Stimulated activated CD4-positive, alpha-beta T cell treated with anti-CD3 and anti-CD28 coated beads, Interleukin-2, amount 100 ng/mL, for 4 hours (primary cell): ENCODE data around the gene PGGHG.
"Not testable (repeated sequence)": the region's sequence is repeated elsewhere in the genome, so short reads cannot be mapped to it uniquely, and the experiment has no call there.

ENCODE experiments used
- DNase-seq: peaks from one replicate; pipeline ENCODE4 v3.0.0-alpha.2; 2020; ENCODE audit warnings: low read depth

The PGGHG gene

GRCh38 chr11:330307-330693, 41.4 kb downstream of the PGGHG start:
- DNase-seq: no peak

GRCh38 chr11:330694-331357, 41.9 kb downstream of the PGGHG start:
- no peak for DNase-seq

DNA sequence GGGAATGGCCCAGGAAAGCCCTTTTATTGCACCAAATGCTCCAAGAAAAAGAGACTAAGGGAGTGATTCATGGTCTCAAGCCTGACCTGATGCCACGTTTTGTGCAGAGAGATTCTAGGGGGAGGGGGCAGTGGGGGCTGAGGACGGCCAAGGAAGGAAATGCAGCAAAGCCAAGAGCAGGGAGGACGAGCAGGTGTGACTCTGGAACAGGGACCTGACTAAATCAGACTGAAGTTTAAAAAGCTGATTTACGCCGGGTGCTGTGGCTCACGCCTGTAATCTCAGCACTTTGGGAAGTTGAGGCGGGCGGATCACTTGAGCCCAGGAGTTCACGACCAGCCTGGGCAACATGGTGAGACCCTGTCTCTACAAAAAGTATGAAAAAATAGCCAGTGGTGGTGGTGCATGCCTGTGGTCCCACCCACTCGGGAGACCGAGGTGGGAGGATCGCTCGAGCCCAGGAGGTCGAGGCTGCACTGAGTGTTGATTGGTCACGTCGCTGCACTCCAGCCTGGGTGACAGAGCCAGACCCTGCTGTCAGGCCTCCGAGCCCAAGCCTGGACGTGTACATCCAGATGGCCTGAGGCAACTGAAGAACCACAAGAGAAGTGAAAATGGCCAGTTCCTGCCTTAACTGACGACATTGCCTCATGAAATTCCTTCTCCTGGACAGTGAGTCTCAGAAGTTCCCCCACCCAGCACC, 42.6 kb downstream of the PGGHG start:
- DNase-seq: no peak

DNA sequence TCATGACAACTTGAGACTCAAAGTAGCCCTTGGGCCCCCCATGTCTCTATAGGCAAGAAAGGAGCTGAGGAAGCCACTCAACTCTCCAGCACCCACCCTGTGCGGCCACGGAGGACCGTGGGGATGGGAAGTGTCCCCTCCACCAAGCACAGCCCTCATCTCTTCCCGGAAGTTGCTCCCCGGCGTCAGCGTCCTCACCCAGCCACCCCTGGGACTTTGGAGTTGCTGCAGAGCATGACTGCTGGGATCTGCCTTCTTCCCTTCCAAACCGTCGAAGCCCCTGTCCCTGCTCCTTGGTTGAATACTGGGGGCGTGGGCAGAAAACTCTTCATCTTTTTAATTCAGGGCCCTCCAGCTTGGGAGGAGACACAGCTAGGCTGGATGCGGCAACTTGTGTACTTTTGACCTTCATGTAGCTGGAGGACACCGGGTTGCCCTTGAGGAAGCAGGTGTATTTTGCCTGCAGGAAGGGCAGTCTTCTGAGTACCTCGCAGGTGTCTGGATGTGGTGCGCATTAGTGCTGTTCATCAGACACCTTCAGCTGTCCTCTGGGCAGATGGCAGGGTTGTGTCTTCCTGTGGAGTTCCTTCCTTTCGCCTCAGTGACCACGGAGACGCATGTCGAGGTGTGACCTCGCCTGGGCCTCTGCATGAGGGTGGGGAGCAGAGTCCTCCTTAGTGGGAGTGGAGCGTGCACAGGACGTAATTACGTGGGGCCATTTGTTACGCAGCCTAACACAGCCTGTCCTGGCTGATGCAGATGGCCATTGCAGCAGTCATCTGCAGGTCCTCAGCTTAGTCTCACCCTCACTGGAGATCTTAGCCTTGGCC, 43.9 kb downstream of the PGGHG start:
- no peak for DNase-seq

GRCh38 chr11:333616-334263, 44.8 kb downstream of the PGGHG start:
- DNase-seq: not testable (repeated sequence)

- no peak for DNase-seq
These were observed 45.5 kb downstream of the PGGHG start for GRCh38 chr11:334264-334994.

DNA sequence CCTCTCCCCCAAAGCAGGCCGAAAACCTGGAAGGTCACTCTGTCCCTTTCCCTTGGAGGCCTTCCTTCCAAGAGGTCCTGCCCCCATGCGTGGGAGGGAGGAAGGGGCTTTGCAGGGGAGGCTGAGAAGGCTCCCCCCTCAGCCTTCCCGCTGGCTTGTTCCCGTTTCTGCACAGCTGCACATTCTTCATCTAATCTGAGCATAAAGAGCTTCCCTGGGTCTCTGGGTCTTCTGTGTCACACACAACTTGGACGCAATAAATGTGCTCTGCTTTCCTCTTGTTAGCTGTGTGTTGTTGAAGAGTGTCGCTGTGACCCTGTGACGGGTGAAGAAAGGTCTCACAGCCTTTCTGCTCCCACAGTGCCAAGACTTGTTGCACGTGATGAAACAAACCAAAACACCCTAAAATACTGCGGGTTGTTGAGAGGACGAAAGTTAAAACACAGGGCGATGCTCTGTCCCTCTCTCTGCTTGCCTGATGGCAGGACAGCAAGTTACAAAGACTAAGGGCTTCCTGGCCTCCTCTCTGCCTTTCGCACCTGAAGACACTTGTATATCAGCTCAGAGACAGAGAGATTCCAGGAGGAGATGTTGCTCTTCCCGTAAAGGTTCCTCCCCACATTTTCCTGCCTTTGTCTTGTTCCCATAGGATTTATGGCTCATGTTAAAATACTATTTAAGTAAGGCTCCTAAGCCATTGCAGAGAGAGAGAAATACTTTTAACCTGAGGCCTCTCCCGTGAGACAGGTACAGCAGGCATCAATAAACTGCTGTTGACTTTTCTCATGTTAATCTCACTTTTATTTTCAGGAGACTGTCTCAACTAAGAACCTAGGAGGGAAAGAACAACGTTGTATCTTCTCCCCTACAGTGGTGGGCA, 47.1 kb downstream of the PGGHG start:
- no peak for DNase-seq

GRCh38 chr11:336659-337198, 47.8 kb downstream of the PGGHG start:
- DNase-seq: no peak

DNA sequence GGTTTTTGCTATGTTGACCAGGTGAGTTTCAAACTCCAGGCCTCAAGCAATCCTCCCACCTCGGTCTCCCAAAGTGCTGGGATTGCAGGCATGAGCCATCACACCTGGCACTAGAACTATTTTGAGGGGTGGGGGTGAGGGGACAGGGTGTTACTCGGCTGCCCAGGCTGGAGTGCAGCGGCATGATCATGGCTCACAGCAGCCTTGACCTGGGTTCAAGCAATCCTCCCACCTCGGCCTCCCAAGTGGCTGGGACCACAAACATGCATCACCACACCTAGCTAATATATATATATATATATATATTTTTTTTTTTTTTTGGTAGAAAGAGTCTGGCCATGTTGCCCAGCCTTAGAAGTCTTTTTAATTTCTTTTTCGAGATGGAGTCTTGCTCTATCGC, 48.8 kb downstream of the PGGHG start:
- no peak for DNase-seq

- no peak for DNase-seq
These were observed 51.0 kb downstream of the PGGHG start for GRCh38 chr11:339963-340362.

DNA sequence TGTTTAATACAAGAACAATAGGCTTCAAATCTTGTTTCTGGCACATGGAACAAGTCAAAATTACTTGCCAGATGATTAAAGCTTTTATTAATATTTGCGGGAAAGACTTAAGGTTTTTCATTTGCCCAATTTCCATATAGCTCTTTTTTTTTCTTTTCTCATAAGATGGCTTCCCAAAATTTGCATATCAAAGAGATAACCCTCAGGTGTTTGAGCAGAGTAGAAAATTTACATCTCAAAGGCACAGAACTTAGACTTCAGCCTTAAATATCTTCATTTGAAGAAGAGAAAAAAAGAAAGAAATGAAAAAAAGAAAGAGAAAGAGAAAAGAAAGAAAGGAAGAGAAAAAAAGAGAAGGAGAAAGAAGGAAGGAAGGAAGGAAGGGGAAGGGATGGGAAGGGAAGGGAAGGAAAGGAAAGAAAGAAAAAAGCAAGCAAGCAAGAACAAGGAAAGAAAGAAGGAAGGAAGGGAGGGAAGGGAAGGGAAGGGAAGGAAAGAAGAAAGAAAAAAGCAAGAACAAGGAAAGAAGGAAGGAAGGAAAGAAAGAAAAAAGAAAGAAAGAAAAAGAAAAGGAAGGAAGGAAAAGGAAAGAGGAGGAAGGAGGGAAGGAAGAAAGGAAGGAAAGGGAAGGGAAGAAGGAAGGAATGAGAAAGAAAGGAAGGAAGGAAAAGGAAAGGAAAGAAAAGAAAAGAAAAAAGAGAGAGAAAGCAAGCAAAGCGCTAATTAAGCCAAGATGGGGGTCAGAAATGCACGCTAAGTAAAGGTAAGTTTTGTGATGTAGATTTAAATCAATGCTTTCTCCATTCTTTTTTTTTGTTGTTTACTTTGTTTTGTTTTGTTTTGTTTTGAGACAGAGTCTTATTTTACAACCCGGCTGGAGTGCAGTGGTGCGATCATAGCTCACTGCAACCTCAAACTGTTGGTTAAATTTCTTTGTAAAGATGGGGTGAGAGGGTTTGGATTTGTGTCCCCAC, 51.9 kb downstream of the PGGHG start:
- no peak for DNase-seq

GRCh38 chr11:342328-342727, 53.4 kb downstream of the PGGHG start:
- no peak for DNase-seq

DNA sequence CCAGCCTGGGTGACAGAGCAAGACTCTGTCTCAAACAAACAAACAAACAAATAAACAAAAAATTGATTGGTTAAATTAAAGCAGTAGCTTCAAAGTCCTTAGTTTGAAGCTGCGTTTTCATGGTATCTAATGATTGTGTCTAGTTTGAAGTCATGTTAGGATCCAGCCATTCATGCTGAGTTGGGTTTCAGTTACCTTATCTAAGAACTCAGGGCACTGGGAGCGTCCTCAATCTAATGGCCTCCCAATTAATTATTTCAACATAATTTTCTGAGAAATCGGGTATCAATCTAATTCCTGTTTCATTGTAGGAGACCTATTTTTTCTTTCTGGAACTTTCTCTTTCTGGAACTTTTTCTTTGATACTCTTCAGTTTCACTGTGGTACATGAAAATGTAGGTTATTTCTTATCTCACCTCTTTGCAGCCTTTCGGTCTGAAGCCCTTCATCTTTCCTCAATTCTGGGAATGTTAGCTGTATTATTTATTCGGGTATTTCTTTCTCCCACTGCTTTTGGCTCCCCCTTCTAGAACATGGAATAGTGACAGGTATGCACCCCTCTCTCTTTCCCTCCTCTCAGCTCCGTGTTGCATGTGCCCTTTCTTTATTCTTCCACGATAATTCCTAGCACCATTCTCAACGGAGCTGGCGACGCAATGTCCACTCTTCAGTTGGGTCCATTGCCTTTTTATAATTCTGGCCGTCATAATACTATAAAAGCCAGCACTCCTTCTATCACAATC, 56.1 kb downstream of the PGGHG start:
- no peak for DNase-seq
